ENCODE results near the gene CCDC70.
"Not testable (repeated sequence)": the region's sequence is repeated elsewhere in the genome, so short reads cannot be mapped to it uniquely, and the experiment has no call there.

Gene CCDC70

DNA sequence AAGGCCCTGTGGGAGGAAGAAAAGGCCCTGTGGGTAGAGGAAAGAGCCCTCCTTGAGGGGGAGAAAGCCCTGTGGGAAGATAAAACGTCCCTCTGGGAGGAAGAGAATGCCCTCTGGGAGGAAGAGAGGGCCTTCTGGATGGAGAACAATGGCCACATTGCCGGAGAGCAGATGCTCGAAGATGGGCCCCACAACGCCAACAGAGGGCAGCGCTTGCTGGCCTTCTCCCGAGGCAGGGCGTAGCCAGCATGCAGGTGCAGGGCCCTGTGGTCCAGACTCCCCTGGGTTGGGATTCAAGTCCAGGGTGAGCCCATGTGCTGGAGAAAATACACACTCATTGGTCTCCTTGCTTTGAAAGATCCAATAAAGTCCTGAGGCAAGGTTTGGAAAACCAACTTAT is 4.1 kb downstream of the CCDC70 start:
- DNase-seq, result no peak

DNA sequence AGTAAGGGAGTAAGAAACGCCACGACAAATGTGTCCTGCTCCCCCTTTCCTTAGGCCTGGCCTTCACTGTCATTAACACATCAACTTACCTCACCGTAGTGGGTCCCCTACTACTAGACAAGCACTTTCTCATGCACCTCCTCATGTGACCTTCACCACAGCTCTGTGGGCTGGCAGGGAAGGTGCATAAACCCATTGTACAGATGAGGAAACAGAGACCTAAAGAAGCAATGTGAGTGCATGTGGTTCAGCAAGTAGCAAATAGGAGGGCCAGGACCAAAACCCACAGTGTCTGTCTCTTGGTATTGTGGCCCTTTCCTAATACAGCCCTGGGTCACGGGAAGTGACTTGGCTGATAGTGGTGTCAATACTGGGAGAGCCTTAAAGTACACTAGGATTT is 5.3 kb downstream of the CCDC70 start:
- no peak for DNase-seq

- DNase-seq, result no peak
Observed at GRCh38 chr13:51869916-51870315, 8.1 kb downstream of the CCDC70 start.

GRCh38 chr13:51870616-51871015 is 8.8 kb downstream of the CCDC70 start:
- DNase-seq, result no peak

- no peak for DNase-seq
Observed at GRCh38 chr13:51873117-51873798, 11.5 kb downstream of the CCDC70 start.

DNA sequence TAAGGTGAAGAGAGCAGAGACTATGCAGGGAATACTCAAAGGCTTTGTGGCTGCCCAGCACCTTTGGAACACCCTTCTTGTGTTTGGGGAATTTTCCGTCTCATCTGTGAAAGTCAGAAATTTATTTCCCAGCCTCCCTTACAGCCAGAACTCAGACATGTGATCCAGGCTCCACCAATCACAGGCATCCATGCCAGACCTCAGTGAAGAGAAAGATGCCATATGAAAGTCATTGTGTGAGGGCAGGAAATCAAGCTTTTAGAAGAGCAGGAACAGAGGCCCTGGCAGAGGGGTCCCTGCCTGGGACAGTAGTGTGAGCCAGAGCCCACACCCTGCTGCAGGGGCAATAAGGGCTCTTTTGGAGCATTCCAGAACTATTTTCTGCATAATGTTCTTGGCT is 12.1 kb downstream of the CCDC70 start:
- DNase-seq, result no peak

DNA sequence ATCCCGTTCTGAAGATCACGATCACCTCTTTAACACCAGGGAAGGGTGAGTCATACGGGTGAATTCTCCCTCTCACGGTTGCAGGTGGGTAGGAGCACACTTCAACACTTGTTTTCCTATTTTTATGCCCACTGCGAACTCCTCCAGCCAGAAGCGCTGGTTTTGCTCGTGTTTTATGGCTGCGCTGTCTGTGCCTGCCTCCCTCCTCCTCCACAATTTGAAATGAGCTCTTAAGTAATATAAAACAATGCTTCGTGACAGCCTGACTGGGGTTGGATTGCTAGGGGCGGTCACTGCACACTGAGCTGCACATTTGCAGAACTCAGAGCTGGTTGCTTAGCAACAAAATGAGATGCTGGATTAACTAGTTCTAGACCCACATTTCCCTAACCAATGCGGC is 12.9 kb downstream of the CCDC70 start:
- no peak for DNase-seq

DNA sequence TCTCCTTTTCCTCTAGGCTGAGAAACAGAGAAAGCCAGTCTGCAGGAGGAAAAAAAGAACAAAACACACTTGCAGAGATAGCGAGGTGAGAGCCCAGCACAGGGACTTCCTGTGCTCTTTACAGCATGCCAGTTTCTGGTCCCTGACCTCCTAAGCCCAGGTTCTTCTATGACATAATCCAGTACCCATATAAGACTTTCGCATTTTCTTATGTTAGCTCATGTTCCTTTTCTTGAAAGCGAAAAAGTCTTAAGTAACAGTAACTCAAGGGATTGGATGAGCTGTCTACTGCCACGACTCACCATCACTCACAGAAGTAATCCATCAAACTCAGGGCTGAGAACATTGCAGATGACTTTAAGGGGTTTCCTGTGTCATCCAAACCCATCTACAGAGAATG is 17.4 kb downstream of the CCDC70 start:
- DNase-seq, result no peak

GRCh38 chr13:51881296-51881695 is 19.5 kb downstream of the CCDC70 start:
- no peak for DNase-seq

GRCh38 chr13:51882570-51883225 is 20.9 kb downstream of the CCDC70 start:
- no peak for DNase-seq

DNA sequence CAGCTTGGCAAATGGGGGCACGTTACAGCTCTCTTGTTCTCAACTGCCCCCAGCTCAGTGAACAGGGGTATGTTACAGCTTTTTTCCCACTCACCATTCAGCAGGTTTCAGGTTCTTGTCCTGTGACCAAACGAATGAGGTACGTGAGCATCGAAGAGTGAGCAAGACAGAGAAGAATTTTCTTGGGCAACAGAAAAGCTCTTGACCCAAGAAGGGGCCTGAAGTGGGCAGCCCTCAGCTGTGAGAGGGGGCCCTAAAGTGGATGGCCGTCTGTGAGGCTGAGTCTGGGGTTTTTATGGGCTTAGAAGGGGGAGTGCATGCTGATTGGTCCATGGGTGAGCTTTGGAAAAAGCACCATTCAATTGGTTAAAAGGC is 21.4 kb downstream of the CCDC70 start:
- DNase-seq, result no peak

DNA sequence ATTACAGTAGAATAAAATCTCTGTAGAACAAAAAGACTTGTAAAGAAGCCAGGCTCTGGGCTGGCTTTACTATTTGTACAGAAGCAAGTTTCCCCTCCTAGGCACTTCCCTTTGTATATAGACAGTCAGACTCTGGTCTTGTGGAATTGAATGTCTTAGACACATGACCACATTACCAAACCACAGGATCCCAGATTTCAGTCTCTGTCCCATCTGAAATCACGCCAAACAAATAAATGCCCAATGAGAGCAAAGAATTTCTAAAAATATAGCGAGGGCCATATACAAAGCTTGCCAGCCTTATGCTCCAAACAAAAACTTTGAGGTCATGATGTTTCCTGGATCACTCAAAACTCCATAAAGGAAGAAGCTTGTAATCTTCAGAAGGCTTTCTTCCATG is 23.9 kb downstream of the CCDC70 start:
- DNase-seq, result no peak

- no peak for DNase-seq
Observed at GRCh38 chr13:51887468-51887867, 25.7 kb downstream of the CCDC70 start.

- no peak for DNase-seq
Observed at GRCh38 chr13:51892657-51893056, 30.9 kb downstream of the CCDC70 start.

DNA sequence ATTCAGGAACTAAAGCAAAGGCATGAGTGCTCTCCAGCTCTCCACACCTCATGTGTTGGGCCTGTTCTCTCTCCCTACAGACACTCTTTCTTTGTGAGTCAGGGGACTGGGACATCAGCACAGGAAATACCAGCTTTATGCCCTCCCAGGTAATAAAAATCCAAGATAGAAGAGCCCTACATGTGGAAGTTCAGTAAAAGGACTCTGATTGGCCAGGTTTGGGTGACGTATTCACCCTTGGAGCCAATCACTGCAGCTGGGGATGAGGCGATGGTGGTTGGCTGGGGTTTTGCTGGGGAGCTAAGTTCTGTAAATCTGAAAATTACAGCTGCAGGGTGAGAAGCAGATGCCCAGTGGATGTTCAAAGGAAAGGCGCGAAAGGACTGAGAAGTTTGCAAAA is 32.5 kb downstream of the CCDC70 start:
- DNase-seq, result no peak

GRCh38 chr13:51895906-51896888 is 34.4 kb downstream of the CCDC70 start:
- peak; percentile 27 to 41 for DNase-seq

DNA sequence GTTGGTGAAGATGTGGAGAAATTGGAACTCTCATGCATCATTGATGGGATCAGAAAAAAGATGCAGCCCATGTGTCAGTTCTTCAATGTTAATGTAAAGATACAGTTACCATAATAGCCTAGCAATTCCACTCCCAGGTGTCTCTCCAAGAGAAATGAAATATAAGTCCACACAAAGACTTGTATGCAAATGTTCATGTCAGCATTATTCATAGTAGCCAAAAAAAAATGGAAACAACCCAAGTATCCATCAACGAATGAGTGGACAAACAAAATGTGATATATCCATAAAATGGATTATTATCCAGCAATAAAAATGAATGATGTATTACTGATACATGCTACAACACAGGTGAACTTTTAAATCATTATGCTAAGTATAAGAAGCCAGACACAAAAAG is 38.7 kb downstream of the CCDC70 start:
- no peak for DNase-seq

GRCh38 chr13:51902776-51903175 is 41.0 kb downstream of the CCDC70 start:
- DNase-seq, result no peak

GRCh38 chr13:51905787-51906186 is 44.0 kb downstream of the CCDC70 start:
- DNase-seq, result no peak

DNA sequence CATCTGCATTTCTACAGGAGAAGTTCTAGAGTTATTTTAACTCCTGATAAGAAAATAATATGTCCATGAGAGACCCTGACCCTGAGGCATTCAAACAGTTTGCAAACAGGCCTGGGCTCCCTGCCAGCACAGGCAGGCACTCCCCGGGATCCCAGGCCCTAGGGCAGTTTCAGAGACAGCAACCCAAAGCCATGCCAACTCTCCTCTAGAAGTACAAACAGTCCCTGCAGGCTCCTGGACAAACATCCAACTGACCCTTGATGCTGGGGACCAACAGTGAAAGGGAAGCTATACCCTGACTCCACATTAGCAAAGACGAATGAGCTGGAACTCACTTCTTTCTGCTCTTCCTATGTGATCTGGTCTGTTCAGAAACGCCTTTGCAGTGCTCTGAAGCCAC is 44.8 kb downstream of the CCDC70 start:
- DNase-seq, result no peak

DNA sequence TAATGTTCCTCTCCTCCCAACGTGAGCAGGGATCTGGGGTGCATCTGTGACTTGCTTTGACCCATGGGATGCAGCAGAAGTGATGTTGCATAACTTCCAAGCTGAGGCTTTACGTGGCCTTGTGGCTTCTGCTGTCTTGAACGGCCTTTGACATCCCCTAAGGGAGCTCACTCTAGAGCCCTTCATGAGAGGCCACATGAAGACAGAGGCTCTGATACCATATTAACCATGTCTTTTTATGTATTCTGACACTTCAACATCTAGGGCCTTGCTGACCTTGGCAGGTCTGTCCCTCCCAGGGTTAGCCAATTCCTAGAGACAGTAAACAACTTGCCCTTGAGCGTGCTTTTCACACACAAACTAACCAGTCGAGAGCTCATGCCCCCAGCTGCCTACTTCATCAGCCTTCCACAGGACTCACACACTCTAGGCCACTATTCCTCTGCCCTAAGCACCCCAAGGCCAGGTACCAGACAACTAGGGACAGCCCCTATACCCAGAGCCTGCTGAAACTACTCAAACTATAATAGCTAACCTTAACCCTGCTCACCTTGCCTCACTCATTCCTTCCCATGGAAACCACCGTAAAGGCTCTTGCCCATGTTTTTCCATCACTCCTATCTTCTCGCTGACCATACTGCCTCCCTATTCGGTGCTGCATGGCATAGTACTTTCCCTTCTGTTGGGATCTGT is 45.4 kb downstream of the CCDC70 start:
- DNase-seq, result no peak

GRCh38 chr13:51909265-51909664 is 47.5 kb downstream of the CCDC70 start:
- DNase-seq, result not testable (repeated sequence)

GRCh38 chr13:51910508-51910907 is 48.7 kb downstream of the CCDC70 start:
- DNase-seq, result no peak
